GM19351 (cell line): ENCODE data around the gene OR5AR1.
"Not testable (repeated sequence)": the region's sequence is repeated elsewhere in the genome, so short reads cannot be mapped to it uniquely, and the experiment has no call there.

Experiments
- ATAC-seq: cut with Tn5 transposase; IDR thresholded peaks from one replicate; pipeline ENCODE4 v1.9.1; 2021; ENCODE audit warnings: mild to moderate bottlenecking, moderate library complexity; ENCODE audit not compliant: unreplicated experiment

OR5AR1 gene

DNA sequence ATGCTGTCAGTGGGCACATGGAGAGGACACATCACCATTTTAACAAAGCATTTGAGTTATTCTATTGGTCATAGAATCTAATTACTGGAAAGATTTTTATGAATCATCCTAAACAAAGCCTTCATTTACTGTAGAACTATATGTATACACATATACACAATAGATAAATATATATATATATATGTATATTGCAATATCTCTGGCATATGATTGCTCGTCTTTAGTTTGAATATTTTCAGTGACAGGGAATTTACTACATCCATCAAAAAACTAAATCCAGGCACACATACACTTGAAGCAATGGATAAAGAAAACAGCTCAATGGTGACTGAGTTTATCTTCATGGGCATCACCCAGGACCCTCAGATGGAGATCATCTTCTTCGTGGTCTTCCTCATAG, at the start of gene OR5AR1:
Gene OR5AR1 (plus strand): TSS at position 301 of the 400 bp plus-strand sequence. CDS start 0 bp downstream, at position 301.
- ATAC-seq: no peak

DNA sequence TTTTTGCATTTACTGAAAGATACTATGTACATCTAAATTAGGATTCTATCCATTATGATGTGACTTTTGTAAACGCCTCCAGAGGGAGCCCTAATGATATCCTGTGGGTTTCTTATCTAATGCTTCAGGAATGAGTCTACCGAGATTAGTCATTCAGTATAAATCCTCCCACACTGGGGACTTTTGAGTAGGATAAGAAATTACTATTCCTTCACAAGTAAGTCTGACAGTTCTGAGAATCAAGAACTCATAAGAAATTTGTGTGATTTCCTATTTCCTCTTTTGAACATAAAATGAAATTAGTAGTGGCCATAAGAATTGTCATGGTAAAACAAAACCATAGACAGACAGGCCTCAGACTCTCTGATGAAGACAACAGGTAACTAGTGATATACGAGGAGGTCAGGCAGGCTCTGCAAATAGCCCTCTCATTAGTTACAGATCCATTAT, 38.8 kb upstream of the OR5AR1 start:
- no peak for ATAC-seq

DNA sequence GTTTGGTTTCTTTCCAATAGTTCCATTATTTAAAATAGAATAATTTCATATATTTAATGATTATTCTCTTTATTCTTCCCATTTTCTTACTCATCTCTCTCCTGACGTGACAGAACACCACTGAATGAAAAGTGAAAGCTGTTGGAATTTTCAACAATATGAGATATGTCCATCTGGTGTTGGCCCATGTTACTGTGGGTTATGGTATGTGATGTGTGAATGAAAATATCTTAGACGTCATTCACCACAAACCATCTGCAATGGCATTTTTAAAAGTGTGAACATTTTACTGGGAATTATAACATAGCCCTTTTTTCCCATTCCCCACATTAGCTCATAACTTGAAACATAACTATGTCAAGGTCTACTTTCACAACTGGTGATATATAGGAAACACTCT, 37.5 kb upstream of the OR5AR1 start:
- ATAC-seq: no peak

DNA sequence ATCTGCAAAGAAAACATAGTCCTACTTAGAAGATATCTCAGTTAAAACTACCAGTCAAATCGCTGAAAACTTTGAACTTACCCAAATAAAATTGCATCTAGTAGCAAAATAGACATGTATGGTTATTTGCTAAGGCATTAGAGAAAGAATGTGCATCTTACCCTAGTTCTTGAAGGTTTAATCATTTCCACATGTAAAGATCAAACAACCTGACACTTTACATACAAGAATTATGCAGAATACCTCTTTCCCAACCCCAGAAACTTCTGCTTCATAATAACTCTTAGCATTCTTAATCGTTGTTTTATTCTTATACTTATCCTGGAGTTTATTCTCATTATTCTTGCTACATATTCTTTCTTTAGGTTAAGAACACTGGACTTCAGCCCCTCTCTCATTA, 31.2 kb upstream of the OR5AR1 start:
- ATAC-seq: no peak

DNA sequence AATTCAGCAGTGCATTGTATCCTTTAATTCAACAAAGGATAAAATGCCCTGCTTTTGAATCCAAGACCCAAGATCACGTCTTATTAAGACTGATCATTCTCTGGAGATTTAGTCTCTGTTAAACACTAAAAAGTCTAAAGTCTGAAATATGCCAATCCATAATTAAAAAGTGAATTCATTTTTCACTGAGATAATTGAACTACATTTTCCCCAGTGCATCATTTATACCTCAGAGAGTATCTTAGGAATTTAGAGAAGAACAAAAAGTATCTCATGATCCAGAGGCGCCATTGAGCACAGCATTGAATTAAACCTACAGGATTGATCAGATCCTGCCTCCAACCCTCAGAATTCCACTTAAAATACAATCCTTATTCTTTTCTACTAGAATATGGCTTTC, 26.6 kb upstream of the OR5AR1 start:
- ATAC-seq: no peak

DNA sequence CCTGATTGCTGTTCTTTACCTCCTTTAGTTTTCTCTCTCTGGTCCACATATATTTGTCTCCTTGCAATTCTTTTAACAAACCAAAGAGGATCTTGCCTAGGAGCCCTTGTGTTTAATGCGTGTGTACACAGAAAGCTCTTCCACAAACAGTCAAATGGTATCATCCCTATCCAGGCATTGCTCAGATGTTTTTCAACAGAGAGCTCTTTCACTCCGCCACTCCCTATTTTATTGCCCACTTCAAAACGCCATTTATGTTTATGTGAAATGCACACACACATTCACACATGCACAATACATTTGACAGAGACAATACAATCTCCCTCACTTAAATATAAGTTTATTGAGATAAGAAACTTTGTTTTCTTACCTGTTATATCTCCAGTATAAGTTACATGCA, 26.0 kb upstream of the OR5AR1 start:
- ATAC-seq: no peak

DNA sequence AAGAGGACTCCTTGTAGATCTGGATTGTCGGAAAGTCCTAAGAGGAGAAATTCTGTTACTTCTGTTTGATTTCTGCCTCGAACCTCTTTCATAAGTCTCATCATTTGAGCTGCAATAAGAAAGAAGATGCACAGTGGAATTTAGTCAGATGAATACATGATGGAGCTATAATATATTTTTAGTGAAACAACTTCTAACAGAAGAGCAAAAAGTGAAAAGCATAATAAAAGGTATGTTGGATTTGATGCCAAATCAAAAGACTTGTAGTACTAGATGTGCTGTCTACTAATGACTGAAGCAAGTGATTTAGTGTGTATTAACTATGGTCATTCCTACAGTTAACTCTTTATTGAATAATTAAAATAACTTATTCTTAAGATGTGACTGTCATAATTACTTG, 21.1 kb upstream of the OR5AR1 start, which contains the start of gene OR5AP2:
Gene OR5AP2 (minus strand): TSS at position 101 of the 400 bp plus-strand sequence. CDS start 0 bp downstream, at position 101.
- ATAC-seq: no peak

DNA sequence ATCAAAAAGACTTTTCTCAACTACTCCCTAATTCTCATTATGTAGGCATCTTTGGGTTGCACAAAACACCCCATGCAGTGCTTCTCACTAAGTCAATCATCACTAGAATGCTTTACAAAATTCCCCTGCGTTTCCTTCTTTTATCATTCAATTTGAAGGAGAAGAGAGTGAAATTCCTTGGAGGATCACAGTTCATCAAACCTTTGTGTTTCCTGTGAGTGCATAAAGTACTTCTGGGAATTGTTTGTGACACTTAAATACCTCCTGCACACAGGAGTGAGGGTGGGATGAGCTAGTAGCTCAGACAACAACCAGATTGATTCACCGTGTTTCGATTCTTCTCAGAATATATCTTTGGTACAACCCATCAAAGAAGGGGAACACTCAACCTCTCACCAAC, 3.7 kb upstream of the OR5AR1 start:
- ATAC-seq: no peak

DNA sequence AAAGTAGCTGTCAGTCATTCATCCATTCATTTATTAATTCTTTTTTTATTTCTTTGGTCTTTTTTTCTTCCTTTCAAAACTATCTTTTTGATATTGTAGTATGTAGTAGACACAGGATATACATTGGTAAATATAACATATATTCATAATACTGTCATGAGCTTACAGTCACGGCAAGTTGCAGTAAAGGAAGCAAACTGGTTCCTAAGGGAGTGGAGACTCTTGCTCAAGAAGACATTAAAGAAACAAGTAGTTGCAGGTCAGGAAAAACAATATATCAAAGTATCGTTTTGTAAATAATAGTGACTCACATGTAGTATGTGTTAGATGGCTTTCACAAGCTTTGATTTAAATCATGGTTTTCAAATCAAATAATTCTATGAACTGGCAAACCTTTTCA, 7.5 kb downstream of the OR5AR1 start:
- no peak for ATAC-seq

DNA sequence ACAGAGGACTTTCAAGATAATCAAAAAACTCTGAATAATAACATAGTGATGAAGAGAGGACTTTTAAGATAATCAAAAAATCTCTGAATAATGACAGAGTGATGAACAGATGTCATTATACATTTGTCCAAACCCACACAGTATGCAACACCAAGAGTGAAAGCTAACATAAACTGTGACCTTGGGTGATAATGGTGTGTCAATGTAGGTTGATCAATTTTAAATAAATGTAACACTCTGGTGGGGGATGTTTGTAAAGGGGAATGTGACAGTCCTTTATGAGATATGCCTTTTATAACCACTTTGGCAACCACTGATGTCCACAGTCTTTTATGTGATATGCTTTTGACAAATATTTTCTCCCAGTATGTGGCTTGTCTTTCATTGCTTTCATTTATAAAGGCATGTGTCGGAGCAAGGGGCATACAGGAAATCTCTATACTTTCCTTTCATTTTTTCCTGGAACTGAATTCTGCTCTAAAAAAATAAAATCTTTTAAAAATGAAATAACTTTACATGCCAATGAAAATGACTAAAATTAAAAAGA, 25.1 kb downstream of the OR5AR1 start:
- ATAC-seq: no peak

DNA sequence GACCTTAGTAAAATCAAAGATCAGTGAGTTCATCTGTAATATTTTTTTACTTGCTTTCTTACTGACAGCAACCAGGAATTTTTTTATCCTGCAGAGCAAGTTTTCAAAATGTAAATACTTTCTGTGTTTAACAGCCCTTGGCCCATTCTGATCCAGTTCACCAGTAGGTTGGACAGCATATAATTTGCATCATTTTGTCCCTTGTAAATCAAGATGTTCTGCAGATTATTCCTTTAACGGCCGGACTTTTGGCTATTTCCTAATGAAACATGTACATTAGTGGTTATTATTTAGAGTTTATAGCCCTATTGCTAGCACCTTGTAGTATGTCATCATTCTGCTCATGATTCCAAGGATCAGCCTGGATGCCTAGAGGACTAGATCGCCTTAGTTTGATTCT, 27.7 kb downstream of the OR5AR1 start:
- not testable (repeated sequence) for ATAC-seq

DNA sequence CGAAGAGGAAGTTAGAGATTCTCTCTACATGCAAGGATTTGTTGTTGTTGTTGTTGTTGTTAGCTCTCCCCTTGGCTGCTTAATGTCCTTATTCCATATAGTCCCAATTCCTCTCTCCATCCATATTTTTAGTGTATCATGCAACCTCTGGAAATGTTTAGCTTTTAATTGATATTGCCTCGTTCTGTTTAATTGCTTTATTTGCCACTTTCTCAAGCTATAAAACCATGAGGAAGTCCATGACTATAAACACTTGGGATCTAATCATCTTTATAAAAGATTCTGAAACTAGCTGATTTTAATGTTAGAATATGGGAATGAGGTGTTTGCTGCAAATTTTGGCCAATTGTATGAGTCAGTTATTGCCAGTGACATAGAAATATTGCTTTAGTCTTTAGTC, 29.9 kb downstream of the OR5AR1 start:
- no peak for ATAC-seq

DNA sequence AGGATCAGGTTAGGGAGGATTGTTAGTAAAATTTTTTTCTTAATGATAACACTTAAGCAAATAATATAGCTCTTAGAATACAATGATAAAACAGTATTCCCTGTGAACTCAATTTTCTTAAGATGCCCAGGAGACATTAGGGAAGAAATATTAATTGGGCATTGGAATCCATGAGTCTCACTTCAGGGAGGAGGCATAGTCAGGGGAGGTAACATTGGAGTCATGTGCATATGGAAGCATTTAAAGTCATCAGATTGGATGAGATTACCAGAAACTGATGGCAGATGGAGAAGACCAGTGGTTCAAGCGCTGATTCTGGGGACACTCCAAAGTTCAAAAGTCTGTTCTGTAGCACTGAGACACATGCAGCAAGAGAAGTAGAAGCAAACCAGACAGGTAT, 35.3 kb downstream of the OR5AR1 start, which contains the start of gene OR9G1:
Gene OR9G1 (plus strand): TSS at position 301 of the 400 bp plus-strand sequence. CDS start 1,293 bp downstream, outside the sequence.
- ATAC-seq: no peak

DNA sequence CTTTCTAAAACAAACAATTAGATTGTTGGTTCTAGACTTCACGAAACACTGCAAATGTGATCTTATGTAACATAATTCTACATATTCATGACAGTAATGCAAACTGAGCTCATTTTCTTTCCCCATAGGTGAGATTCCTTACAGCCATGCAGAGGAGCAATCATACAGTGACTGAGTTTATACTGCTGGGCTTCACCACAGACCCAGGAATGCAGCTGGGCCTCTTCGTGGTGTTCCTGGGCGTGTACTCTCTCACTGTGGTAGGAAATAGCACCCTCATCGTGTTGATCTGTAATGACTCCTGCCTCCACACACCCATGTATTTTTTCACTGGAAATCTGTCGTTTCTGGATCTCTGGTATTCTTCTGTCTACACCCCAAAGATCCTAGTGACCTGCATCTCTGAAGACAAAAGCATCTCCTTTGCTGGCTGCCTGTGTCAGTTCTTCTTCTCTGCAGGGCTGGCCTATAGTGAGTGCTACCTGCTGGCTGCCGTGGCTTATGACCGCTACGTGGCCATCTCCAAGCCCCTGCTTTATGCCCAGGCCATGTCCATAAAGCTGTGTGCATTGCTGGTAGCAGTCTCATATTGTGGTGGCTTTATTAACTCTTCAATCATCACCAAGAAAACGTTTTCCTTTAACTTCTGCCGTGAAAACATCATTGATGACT, 36.9 kb downstream of the OR5AR1 start:
- ATAC-seq: no peak

DNA sequence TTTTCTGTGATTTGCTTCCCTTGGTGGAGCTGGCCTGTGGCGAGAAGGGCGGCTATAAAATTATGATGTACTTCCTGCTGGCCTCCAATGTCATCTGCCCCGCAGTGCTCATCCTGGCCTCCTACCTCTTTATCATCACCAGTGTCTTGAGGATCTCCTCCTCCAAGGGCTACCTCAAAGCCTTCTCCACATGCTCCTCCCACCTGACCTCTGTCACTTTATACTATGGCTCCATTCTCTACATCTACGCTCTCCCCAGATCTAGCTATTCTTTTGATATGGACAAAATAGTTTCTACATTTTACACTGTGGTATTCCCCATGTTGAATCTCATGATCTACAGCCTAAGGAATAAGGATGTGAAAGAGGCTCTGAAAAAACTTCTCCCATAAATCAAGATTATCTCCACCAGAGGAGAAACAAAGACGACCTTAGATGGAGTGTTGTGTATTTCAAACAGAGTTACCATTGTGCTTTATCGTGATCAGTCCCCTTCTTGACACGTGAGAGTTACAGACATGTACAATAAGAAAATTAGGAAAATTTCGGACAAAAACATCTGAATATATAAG, 37.5 kb downstream of the OR5AR1 start:
- ATAC-seq: no peak

DNA sequence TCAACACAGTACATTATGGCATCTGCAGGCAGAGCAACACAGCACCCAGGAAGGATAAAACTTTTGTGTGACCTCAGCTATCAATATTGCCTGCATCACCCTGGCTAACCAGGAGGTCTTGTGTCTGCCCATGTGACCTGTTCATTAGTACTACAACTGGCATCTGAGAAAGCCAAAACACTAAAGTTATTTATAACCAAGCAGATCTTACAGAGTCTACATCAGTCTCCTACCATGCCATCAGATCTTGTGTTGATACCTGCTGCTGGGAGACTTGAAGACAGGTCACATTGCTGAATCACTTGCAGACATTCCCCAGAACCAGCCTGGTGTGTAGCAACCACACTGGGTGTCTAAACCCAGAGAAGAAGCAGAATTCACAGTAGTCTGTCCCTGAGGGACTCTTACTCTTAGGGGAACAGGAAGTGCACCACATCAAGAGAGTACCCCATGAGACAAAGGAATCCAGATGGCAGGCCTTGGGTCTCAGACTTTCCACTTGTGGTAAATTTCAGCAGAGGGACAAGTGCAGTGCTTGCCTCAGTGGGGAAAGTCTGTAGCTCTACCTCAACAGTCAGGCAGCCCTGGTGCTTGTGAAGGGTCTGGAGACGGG, 42.4 kb downstream of the OR5AR1 start:
- ATAC-seq: no peak

DNA sequence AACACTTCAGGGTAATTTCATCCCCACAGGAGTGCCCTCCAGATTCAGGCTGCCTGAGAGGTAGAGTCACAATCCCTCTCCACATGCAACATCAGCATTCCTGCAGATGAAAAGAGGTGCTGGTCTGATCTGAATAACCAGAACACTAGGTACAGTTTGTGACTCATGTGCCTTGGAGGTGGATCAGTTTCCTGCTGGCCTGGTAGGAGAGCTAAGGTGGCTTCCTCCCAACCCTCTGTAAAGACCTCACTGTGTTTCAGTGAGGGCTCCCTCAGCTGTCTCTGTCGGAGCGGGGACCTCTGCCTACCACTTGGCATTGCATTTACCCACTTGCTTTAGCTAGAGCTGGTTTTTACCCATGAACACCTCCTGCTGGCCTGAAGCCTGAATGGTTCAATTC, 43.0 kb downstream of the OR5AR1 start:
- ATAC-seq: no peak

DNA sequence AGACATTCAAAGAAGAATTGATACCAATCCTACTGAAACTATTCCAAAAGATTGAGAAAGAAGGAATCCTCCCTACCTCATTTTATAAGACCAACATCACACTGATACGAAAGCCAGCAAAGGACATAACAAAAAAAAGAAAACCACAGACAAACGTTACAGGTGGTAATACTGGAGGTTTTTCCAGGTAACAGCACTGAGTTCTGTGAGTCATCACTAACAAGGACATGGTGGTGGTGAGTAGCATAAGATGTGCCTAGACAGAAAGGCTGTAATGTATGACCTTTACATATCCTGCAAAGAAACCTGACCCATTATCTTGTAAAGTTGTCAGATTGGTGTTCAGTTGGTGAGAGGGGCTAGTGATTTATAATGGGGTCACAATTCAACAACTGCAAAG, 50.7 kb downstream of the OR5AR1 start:
- ATAC-seq: no peak
